Loucy (cell line): ENCODE results near the gene TMEM250.

Experiments used
- H2AFZ ChIP-seq: fragments of 200-600 bp; sonication (generic); 2 replicates; pipeline ENCODE4 v1.6.0; 2016; ENCODE audit warnings: antibody characterized with exemption, mild to moderate bottlenecking, low read length, moderate library complexity
- H3F3A ChIP-seq: fragments of 200-600 bp; 2 replicates; pipeline ENCODE4 v1.6.0; 2016; ENCODE audit warnings: antibody characterized with exemption, low read depth, mild to moderate bottlenecking
- H3K27me3 ChIP-seq: fragments of 200-600 bp; sonication (generic); 2 replicates; pipeline ENCODE4 v1.6.1; 2014; ENCODE audit warnings: low read length, mild to moderate bottlenecking; ENCODE audit not compliant: insufficient read depth, poor library complexity, severe bottlenecking
- H3K36me3 ChIP-seq: fragments of 200-600 bp; sonication (generic); 2 replicates; pipeline ENCODE4 v1.6.1; 2016; ENCODE audit warnings: low read length; ENCODE audit not compliant: insufficient read depth
- H3K4me1 ChIP-seq: fragments of 200-600 bp; sonication (generic); 2 replicates; pipeline ENCODE4 v1.5.1; 2014; ENCODE audit warnings: low read length, mild to moderate bottlenecking; ENCODE audit not compliant: insufficient read depth, poor library complexity, severe bottlenecking
- H3K4me2 ChIP-seq: fragments of 200-600 bp; sonication (generic); 2 replicates; pipeline ENCODE4 v1.6.0; 2014; ENCODE audit warnings: antibody characterized with exemption, low read length, low read depth, mild to moderate bottlenecking; ENCODE audit not compliant: poor library complexity, severe bottlenecking
- H3K4me3 ChIP-seq: fragments of 200-600 bp; sonication (generic); 2 replicates; pipeline ENCODE4 v1.5.1; 2014; ENCODE audit warnings: low read length, mild to moderate bottlenecking, mixed read lengths; ENCODE audit not compliant: poor library complexity, severe bottlenecking
- H3K79me2 ChIP-seq: fragments of 200-600 bp; sonication (generic); 2 replicates; pipeline ENCODE4 v1.6.1; 2014; ENCODE audit warnings: low read length; ENCODE audit not compliant: insufficient read depth
- H3K9ac ChIP-seq: fragments of 200-600 bp; sonication (generic); 2 replicates; pipeline ENCODE4 v1.6.0; 2014; ENCODE audit warnings: mild to moderate bottlenecking, low read depth, low read length, moderate library complexity; ENCODE audit not compliant: poor library complexity, severe bottlenecking
- H3K9me2 ChIP-seq: fragments of 200-600 bp; sonication (generic); replicated peaks from 2 replicates; pipeline ENCODE4 v1.6.1; 2016; ENCODE audit warnings: low read depth, low read length, mixed read lengths
- H3K9me3 ChIP-seq: fragments of 200-600 bp; sonication (generic); 2 replicates; pipeline ENCODE4 v1.6.1; 2014; ENCODE audit warnings: mild to moderate bottlenecking, antibody characterized with exemption, low read length, low read depth; ENCODE audit not compliant: insufficient read depth
- H4K20me1 ChIP-seq: fragments of 200-600 bp; sonication (generic); 2 replicates; pipeline ENCODE4 v1.6.0; 2014; ENCODE audit warnings: antibody characterized with exemption, low read length, mild to moderate bottlenecking; ENCODE audit not compliant: insufficient read depth, poor library complexity, severe bottlenecking
- CTCF ChIP-seq: fragments of 200-600 bp; sonication (generic); conservative IDR thresholded peaks from 2 replicates; pipeline ENCODE4 v1.5.1; 2014; ENCODE audit warnings: mild to moderate bottlenecking, antibody characterized with exemption, low read length
- EZH2phosphoT487 ChIP-seq: fragments of 200-600 bp; IDR thresholded peaks from 2 replicates; pipeline ENCODE4 v1.6.1; 2018; ENCODE audit warnings: antibody characterized with exemption, mild to moderate bottlenecking, moderate library complexity, borderline replicate concordance

Gene TMEM250

GRCh38 chr9:136090056-136090735 is 28.5 kb downstream of the TMEM250 start:
- Histone ChIP-seq H4K20me1 (no peaks in the 10 kb centered on the region), H3F3A (no peaks in the 10 kb centered on the region), H3K36me3 (no peaks in the 10 kb centered on the region), H3K9me3 (no peaks in the 10 kb centered on the region), H3K9ac (peak overlapping the region; percentile 65), H3K27me3 (no peaks in the 10 kb centered on the region), H3K4me3 (no peak overlapping the region), H2AFZ (no peak overlapping the region), H3K4me1 (peaks cover 16% of the 10 kb centered on the region), H3K79me2 (no peaks in the 10 kb centered on the region), H3K4me2 (peak overlapping the region; percentile 2), H3K9me2 (no peaks in the 10 kb centered on the region)
- no peak for TF ChIP-seq CTCF
- TF ChIP-seq EZH2phosphoT487: no peak

GRCh38 chr9:136089697-136090045 is 29.0 kb downstream of the TMEM250 start:
- Histone ChIP-seq H3K27me3 (no peaks in the 10 kb centered on the region), H3K4me2 (peak overlapping the region; percentile 56)

GRCh38 chr9:136088939-136089696 is 29.6 kb downstream of the TMEM250 start:
- no peaks in the 10 kb centered on the region for H3K9me2 ChIP-seq

More at GRCh38 chr9:136089697-136090045, 29.0 kb downstream of the TMEM250 start:
- H3K79me2 ChIP-seq: no peaks in the 10 kb centered on the region
- H3K4me3 ChIP-seq: peak overlapping the region; percentile 17
- H3K4me1 ChIP-seq: peaks cover 16% of the 10 kb centered on the region
- H3K36me3 ChIP-seq: no peaks in the 10 kb centered on the region
- H2AFZ ChIP-seq: peak overlapping the region; percentile 42; the same call in 1 of the 2 replicates
- TF ChIP-seq CTCF (peak; percentile 64), EZH2phosphoT487 (no peak)
- no peaks in the 10 kb centered on the region for H3F3A ChIP-seq
- H3K9me2 ChIP-seq: no peaks in the 10 kb centered on the region
- H4K20me1 ChIP-seq: no peaks in the 10 kb centered on the region
- H3K9me3 ChIP-seq: no peaks in the 10 kb centered on the region
- peak overlapping the region; percentile 65 for H3K9ac ChIP-seq

More at GRCh38 chr9:136088939-136089696, 29.6 kb downstream of the TMEM250 start:
- Histone ChIP-seq H4K20me1 (no peaks in the 10 kb centered on the region), H3K9me3 (no peaks in the 10 kb centered on the region), H3K9ac (peak overlapping the region; percentile 65), H3K79me2 (no peaks in the 10 kb centered on the region), H3F3A (no peaks in the 10 kb centered on the region), H3K4me3 (peak overlapping the region; percentile 17), H2AFZ (peak overlapping the region; percentile 64), H3K36me3 (no peaks in the 10 kb centered on the region), H3K4me1 (peaks cover 16% of the 10 kb centered on the region), H3K27me3 (no peaks in the 10 kb centered on the region), H3K4me2 (peak overlapping the region; percentile 56)
- TF ChIP-seq CTCF (no peak), EZH2phosphoT487 (no peak)
